ENCODE data around the gene KEAP1. TPM values are rescaled to one million over a fixed set of nuclear protein-coding genes. Genes with fewer than 3 reads are reported as not detected.

Gene KEAP1
- total and polyA plus RNA-seq, 8 donors: 25.2 to 48.6 (median 33.0) TPM

DNA sequence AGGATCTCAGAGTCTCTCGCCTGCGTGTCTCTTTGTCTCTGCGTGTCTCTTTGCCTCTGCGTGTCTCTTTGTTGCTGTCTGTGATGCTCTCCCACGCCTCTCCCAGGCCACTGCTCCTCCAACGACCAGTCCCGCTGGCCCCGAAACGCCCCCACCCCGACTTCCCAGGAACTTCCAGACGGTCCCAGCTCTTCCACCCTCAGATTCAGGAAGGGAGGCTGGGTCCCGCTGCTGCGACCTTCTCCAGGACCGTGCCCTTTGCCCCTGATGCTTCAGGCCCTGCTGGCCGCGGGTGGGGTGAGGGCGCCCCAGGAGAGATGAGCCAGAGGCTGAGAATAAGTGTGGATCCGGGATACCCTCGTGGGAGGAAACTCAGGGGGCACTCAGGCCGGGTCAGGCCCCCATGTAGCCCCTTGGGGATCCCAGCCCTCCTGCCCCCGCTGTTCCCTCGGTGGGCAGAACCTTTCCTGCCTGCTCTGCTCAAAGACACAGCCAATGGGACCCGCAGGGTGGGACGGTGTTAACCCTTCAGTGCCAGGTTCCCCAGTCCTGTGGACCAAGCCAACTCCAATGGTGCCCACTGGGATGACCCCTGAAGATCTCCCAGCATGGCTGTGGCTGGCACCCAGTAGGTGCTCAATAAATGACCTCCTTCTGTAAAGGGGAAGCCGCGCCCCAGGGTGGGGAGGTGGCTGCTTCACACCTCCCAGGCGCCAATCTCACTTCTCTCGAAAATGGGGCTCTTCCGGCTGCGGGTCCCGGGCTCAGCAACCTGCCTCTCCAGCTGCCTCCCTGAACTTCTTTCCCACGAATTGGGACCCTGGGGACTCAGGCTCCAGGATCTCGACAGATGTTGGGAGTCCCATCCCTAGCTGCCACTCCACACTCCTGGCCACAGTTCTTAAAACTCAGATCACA lies 15.5 kb upstream of the KEAP1 start:
- FAIRE-seq (no peak), ATAC-seq (no peak), DNase-seq (peak in 4 of 6 donors; percentile 51 to 69 (median 58))
- Histone ChIP-seq H3K27ac (peak overlapping the region in 1 of 4 donors; percentile 5), H3K27me3 (no peaks in the 10 kb centered on the region), H3K36me3 (no peaks in the 10 kb centered on the region), H3K9me3 (no peaks in the 10 kb centered on the region), H3K4me3 (no peak overlapping the region), H3K4me1 (peaks cover 6 to 19% (median 7%) of the 10 kb centered on the region in 3 donors)
- TF ChIP-seq, protein P1, sequence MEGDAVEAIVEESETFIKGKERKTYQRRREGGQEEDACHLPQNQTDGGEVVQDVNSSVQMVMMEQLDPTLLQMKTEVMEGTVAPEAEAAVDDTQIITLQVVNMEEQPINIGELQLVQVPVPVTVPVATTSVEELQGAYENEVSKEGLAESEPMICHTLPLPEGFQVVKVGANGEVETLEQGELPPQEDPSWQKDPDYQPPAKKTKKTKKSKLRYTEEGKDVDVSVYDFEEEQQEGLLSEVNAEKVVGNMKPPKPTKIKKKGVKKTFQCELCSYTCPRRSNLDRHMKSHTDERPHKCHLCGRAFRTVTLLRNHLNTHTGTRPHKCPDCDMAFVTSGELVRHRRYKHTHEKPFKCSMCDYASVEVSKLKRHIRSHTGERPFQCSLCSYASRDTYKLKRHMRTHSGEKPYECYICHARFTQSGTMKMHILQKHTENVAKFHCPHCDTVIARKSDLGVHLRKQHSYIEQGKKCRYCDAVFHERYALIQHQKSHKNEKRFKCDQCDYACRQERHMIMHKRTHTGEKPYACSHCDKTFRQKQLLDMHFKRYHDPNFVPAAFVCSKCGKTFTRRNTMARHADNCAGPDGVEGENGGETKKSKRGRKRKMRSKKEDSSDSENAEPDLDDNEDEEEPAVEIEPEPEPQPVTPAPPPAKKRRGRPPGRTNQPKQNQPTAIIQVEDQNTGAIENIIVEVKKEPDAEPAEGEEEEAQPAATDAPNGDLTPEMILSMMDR (IDR thresholded peaks at IDR 0.05): no peak
- intact Hi-C loops (cut with DNase I): no loop called here
- 14 to 18% methylated on average over 31 to 33 of the region's 33 CpGs for WGBS, 2 donors

DNA sequence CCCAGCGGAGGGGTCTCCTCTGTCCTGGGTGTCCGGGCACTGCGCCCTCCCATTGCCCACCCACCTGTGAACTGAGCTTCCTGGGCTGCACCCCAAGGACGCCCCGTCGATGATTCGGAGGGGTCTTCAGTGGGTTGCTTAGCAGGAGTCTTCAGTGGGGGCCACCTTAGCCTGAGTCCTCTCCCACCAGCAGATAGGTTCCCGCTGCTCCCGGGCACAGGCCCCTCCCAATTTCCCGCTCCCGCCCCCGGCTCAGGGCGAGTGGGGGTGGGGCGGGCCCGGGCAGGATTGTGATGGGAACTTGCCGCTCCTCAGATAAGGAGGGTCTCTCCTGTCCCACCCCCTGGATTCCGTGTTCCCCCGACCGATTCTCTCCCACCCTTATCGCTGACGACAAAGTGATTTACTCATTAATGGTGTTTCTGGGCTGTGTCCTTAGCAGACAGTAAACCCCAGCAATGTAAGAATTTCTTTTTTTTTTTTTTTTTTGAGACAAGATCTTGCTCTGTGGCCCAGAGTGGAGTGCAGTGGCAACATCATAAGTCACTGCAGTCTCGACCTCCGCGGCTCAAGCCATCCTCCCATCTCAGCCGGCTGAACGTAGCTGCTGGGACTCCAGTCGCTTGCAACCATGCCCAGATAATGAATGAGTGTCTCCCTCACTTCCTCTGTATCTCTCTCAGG lies 14.7 kb upstream of the KEAP1 start:
- H3K36me3 ChIP-seq: no peaks in the 10 kb centered on the region
- FAIRE-seq: no peak
- H3K27ac ChIP-seq: peak overlapping the region in 1 of 4 donors; percentile 5
- intact Hi-C loops (cut with DNase I): no loop called here
- 1 to 3% methylated on average over 27 of the region's 27 CpGs for whole genome bisulfite sequencing, 2 donors
- H3K27me3 ChIP-seq: no peaks in the 10 kb centered on the region
- TF ChIP-seq, protein P1 (IDR thresholded peaks at IDR 0.05): no peak
- H3K9me3 ChIP-seq: no peaks in the 10 kb centered on the region
- peak in 3 of 6 donors; percentile 57 to 78 (median 73) for DNase-seq
- H3K4me3 ChIP-seq: peak overlapping the region; percentile 19 to 57 (median 34)
- peak in 3 of 4 donors; percentile 24 to 46 (median 33) for ATAC-seq
- H3K4me1 ChIP-seq: peaks cover 6 to 19% (median 7%) of the 10 kb centered on the region in 3 donors

DNA sequence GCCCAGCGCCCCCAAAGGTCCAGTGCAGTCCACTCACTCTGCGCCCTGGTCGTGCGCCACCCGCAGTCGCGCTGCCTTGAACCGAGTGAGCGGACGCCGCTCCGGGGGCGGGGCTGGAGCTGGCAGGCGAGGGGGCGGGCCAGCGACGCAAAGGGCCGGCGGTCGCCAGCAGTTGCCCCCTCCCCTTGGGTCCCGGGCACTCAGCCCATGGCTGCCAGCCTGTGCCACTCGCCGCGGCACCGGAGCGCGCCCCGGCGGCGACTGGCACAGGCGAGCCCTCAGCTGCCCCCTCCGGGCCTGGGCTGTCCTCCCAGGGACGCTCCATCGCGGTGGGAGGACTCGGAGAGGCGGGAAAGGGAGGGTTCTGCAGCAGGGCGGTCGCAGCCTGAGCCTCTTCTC lies 14.2 kb upstream of the KEAP1 start, which contains the start of gene S1PR5:
Gene S1PR5, minus strand, starts transcription at position 87 of the 399 bp plus-strand sequence. CDS start 2,436 bp downstream, outside the sequence.
- Histone ChIP-seq H3K9me3 (no peaks in the 10 kb centered on the region), H3K4me1 (peaks cover 6 to 19% (median 7%) of the 10 kb centered on the region in 3 donors), H3K27ac (peak within 1 kb of the TSS in 2 of 4 donors; percentile 5 to 10), H3K36me3 (no peaks in the 10 kb centered on the region), H3K27me3 (no peaks in the 10 kb centered on the region), H3K4me3 (peak within 1 kb of the TSS; percentile 19 to 57 (median 34))
- TF ChIP-seq, protein P1 (IDR thresholded peaks at IDR 0.05): no peak
- FAIRE-seq (no peak), DNase-seq (peak; percentile 52 to 83 (median 67)), ATAC-seq (peak; percentile 36 to 63 (median 56))
- 2 to 4% methylated on average over 27 to 39 of the region's 39 CpGs for WGBS, 2 donors
- intact Hi-C loops (cut with DNase I): no loop called here

DNA sequence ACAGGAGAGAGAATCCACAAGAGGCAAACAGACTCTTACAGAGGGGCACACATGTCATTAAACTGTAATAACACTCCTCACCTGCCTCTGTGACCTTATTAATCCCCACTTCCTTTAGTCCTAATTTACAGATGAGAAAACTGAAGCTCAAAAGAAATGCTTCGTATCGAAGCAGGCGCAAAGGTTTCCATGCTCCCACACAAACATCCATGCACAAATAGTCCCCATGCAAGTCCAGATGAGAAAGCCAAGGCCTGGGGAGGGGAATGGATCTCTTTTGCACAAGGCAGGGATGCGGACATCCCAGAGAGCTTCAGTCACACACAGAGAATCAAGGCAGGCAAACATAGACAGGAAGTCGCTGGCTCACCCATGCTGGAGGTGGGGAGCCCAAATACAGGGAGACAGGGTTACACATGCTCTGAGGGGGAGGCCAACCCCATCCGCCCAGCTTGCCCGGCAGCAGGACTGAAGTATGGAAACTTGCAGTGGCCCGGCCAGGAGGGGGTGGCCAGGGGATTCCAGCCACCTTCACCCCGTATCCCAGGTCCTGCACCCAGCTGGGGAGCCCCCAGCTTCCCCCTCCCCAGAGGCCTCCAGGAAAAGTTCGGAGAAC lies 13.6 kb upstream of the KEAP1 start:
- ATAC-seq (peak in 2 of 4 donors; percentile 2 to 9), DNase-seq (no peak), FAIRE-seq (no peak)
- Histone ChIP-seq H3K27me3 (no peaks in the 10 kb centered on the region), H3K4me1 (peaks cover 6 to 19% (median 7%) of the 10 kb centered on the region in 3 donors), H3K9me3 (no peaks in the 10 kb centered on the region), H3K27ac (peak overlapping the region in 1 of 4 donors; percentile 10), H3K36me3 (no peaks in the 10 kb centered on the region), H3K4me3 (peak overlapping the region; percentile 19 to 57 (median 34))
- WGBS, 2 donors: 23 to 34% methylated on average over 9 to 10 of the region's 10 CpGs
- intact Hi-C loops (cut with DNase I): no loop called here
- TF ChIP-seq, protein P1 (IDR thresholded peaks at IDR 0.05): no peak

Data from pancreas (tissue), 10 donors.